ENCODE results near the gene TARBP1.

DNA sequence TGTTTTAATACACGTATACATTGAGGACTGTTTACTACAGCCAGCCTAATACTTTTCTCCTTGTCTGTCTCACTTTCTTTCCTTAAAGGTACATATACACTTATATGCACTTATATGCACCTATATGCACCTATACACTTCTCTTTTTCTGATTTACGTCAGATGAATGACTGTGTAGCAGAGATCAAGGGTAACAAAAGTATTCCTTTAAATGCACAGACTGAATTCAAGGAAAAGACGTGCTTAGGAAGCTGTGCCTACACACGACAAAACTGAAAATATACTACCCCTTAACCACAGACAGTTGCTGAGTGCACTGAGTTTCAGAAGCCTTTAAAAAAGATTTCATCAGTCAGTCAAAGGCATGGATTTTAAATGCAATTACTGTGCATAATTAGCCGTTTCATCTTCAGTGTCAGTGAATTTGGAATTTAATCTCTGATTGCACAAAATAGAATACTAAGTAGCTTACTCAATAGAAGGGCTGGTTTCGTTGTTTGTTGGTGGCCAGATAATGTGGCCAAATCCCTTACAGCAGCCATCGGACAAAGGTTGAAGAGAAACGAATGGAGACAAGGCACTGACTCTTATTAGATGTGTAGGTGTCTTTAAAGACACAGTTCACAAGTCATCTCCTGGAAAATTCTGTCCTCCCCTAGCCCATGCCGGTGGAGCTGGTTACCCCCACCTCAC is 38.3 kb upstream of the TARBP1 start:
- TF ChIP-seq CTCF (IDR thresholded peaks at IDR 0.05; ENCODE audit: insufficient read depth, low read depth, low read length) (no peak), EZH2 (IDR thresholded peaks at IDR 0.05; ENCODE audit: insufficient read depth, low read length) (no peak)
